ENCODE results near the gene ZNF689.

ZNF689 gene

GRCh38 chr16:30554557-30555314, 55.5 kb downstream of the ZNF689 start:
- H3K27ac ChIP-seq, result no peak overlapping the region
- no peak overlapping the region for H3K4me3 ChIP-seq (ENCODE audit: low read depth, low read length)
- H3K36me3 ChIP-seq, result peaks cover 14% of the 10 kb centered on the region
- no peaks in the 10 kb centered on the region for H3K27me3 ChIP-seq (ENCODE audit: insufficient read depth, low read depth, severe bottlenecking)
- TF ChIP-seq CTCF (IDR thresholded peaks at IDR 0.05; ENCODE audit: low read depth, low read length), result no peak
- DNase-seq, result no peak
- no peaks in the 10 kb centered on the region for H3K9me3 ChIP-seq (ENCODE audit: severe bottlenecking)

DNA sequence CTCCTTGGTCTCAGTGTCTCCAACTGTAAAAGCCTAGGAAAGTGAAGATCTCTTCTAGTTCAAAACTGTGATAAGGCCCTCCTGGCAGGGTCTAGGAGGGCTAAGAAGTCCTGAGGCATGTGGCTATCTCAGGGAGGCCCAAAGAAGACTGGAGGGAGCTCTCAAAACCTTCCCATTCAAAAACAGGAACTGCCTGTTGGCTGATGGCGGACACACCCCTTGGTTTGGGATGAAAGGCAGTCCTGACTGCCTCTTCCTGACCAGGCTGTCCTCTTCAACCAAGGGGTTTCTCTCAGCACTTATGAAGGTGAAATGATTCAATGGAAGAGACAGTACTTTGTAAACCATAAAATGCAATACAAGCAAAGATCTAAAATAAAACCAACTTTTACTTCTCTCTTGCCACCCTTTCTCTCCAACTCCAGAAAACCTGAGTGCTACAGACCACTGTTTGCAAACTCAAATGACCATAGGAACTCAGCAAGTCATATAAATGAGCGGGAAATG, 56.7 kb downstream of the ZNF689 start:
- H3K36me3 ChIP-seq, result peaks cover 14% of the 10 kb centered on the region

GRCh38 chr16:30552956-30553355, 57.2 kb downstream of the ZNF689 start:
- no peak overlapping the region for H3K27ac ChIP-seq
- no peaks in the 10 kb centered on the region for H3K27me3 ChIP-seq (ENCODE audit: insufficient read depth, low read depth, severe bottlenecking)
- H3K9me3 ChIP-seq (ENCODE audit: severe bottlenecking), result no peaks in the 10 kb centered on the region

More for the DNA sequence above, 56.7 kb downstream of the ZNF689 start:
- H3K27ac ChIP-seq, result no peak overlapping the region
- no peaks in the 10 kb centered on the region for H3K27me3 ChIP-seq (ENCODE audit: insufficient read depth, low read depth, severe bottlenecking)
- TF ChIP-seq CTCF (IDR thresholded peaks at IDR 0.05; ENCODE audit: low read depth, low read length), result no peak
- DNase-seq, result no peak
- H3K9me3 ChIP-seq (ENCODE audit: severe bottlenecking), result no peaks in the 10 kb centered on the region
- no peak overlapping the region for H3K4me3 ChIP-seq (ENCODE audit: low read depth, low read length)

More at GRCh38 chr16:30552956-30553355, 57.2 kb downstream of the ZNF689 start:
- Histone ChIP-seq H3K36me3 (peaks cover 14% of the 10 kb centered on the region), H3K4me3 (ENCODE audit: low read depth, low read length) (no peak overlapping the region)
- DNase-seq, result no peak
- no peak for TF ChIP-seq CTCF (IDR thresholded peaks at IDR 0.05; ENCODE audit: low read depth, low read length)
